ENCODE measurements around the gene RBM20.

GRCh38 chr10:110770243-110770642 is 126.1 kb downstream of the RBM20 start:
- TF ChIP-seq CTCF (IDR thresholded peaks at IDR 0.05 in 4 of 5, conservative IDR thresholded peaks at IDR 0.05 in 1 of 5) (no peak), POLR2A (IDR thresholded peaks at IDR 0.05) (no peak)
